SK-N-SH (cell line): Measurements from ENCODE around the gene CTXND1.

Experiments used
- EP300 ChIP-seq, 2 experiments: IDR thresholded peaks; 2 replicates each; pipeline versions ENCODE4 v1.4.0 to v1.6.1; 2012; ENCODE audit warnings: borderline replicate concordance in 1 of 2, low read depth in 1 of 2, low read length in 1 of 2
- FOXJ3 ChIP-seq: sonication (generic); formaldehyde crosslinking; IDR thresholded peaks from 2 replicates; pipeline ENCODE4 v1.5.1; 2020; ENCODE audit warnings: mild to moderate bottlenecking, missing genetic modification reagents
- GABPA ChIP-seq: IDR thresholded peaks from 2 replicates; pipeline ENCODE4 v1.4.0; 2012; ENCODE audit warnings: low read depth, mild to moderate bottlenecking
- TEAD4 ChIP-seq: IDR thresholded peaks from 2 replicates; pipeline ENCODE4 v1.4.0; 2012; ENCODE audit warnings: mild to moderate bottlenecking, borderline replicate concordance; ENCODE audit not compliant: insufficient read depth
- TF ChIP-seq, protein P1 (sequence below): IDR thresholded peaks from 2 replicates; pipeline ENCODE4; 2012
- TF ChIP-seq, protein P2 (sequence below): fragments of 200-600 bp; sonication (generic); IDR thresholded peaks from 2 replicates; pipeline ENCODE4 v1.6.1; 2017; ENCODE audit warnings: antibody characterized with exemption, mild to moderate bottlenecking, moderate library complexity
- TF ChIP-seq, protein P3 (sequence below): IDR thresholded peaks from 2 replicates; pipeline ENCODE4 v1.6.1; 2012; ENCODE audit warnings: mild to moderate bottlenecking, low read depth, low read length, moderate library complexity
- TF ChIP-seq, protein P4 (sequence below): fragments of 150-350 bp; IDR thresholded peaks from 2 replicates; pipeline ENCODE4 v1.6.1; 2017; ENCODE audit warnings: antibody characterized with exemption, low read length, low read depth, borderline replicate concordance

DNA sequence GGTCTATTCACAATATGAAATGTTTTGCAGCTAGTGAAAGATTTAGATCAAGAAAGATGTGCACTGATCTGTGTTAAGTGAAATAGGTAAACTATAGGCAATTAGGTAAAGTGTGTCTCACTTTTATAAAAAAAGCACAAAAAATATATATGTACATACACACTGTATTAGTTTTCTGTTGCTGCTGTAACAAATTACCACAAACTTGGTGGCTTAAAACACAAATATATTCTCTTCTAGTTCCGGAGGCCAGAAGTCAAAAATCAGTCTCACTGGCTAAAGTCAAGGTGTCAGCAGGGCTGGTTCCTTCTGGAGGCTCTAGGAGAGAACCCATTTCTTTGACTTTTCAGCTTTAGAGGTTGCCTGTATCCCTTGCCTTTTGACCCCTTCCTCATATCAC is 88.1 kb downstream of the CTXND1 start:
- TF ChIP-seq, protein P1, sequence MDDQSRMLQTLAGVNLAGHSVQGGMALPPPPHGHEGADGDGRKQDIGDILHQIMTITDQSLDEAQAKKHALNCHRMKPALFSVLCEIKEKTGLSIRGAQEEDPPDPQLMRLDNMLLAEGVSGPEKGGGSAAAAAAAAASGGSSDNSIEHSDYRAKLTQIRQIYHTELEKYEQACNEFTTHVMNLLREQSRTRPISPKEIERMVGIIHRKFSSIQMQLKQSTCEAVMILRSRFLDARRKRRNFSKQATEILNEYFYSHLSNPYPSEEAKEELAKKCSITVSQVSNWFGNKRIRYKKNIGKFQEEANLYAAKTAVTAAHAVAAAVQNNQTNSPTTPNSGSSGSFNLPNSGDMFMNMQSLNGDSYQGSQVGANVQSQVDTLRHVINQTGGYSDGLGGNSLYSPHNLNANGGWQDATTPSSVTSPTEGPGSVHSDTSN = no peak
- TF ChIP-seq, protein P2, sequence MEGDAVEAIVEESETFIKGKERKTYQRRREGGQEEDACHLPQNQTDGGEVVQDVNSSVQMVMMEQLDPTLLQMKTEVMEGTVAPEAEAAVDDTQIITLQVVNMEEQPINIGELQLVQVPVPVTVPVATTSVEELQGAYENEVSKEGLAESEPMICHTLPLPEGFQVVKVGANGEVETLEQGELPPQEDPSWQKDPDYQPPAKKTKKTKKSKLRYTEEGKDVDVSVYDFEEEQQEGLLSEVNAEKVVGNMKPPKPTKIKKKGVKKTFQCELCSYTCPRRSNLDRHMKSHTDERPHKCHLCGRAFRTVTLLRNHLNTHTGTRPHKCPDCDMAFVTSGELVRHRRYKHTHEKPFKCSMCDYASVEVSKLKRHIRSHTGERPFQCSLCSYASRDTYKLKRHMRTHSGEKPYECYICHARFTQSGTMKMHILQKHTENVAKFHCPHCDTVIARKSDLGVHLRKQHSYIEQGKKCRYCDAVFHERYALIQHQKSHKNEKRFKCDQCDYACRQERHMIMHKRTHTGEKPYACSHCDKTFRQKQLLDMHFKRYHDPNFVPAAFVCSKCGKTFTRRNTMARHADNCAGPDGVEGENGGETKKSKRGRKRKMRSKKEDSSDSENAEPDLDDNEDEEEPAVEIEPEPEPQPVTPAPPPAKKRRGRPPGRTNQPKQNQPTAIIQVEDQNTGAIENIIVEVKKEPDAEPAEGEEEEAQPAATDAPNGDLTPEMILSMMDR = no peak
- TF ChIP-seq FOXJ3 (CRISPR knock-in tag) = no peak
- TF ChIP-seq EP300 (IDR thresholded peaks at IDR 0.05; ENCODE audit: borderline replicate concordance in 1 of 2, low read depth in 1 of 2, low read length in 1 of 2) = no peak
- no peak for TF ChIP-seq GABPA
- TF ChIP-seq, protein P3, sequence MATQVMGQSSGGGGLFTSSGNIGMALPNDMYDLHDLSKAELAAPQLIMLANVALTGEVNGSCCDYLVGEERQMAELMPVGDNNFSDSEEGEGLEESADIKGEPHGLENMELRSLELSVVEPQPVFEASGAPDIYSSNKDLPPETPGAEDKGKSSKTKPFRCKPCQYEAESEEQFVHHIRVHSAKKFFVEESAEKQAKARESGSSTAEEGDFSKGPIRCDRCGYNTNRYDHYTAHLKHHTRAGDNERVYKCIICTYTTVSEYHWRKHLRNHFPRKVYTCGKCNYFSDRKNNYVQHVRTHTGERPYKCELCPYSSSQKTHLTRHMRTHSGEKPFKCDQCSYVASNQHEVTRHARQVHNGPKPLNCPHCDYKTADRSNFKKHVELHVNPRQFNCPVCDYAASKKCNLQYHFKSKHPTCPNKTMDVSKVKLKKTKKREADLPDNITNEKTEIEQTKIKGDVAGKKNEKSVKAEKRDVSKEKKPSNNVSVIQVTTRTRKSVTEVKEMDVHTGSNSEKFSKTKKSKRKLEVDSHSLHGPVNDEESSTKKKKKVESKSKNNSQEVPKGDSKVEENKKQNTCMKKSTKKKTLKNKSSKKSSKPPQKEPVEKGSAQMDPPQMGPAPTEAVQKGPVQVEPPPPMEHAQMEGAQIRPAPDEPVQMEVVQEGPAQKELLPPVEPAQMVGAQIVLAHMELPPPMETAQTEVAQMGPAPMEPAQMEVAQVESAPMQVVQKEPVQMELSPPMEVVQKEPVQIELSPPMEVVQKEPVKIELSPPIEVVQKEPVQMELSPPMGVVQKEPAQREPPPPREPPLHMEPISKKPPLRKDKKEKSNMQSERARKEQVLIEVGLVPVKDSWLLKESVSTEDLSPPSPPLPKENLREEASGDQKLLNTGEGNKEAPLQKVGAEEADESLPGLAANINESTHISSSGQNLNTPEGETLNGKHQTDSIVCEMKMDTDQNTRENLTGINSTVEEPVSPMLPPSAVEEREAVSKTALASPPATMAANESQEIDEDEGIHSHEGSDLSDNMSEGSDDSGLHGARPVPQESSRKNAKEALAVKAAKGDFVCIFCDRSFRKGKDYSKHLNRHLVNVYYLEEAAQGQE = no peak
- no peak for TF ChIP-seq TEAD4
- TF ChIP-seq, protein P4, sequence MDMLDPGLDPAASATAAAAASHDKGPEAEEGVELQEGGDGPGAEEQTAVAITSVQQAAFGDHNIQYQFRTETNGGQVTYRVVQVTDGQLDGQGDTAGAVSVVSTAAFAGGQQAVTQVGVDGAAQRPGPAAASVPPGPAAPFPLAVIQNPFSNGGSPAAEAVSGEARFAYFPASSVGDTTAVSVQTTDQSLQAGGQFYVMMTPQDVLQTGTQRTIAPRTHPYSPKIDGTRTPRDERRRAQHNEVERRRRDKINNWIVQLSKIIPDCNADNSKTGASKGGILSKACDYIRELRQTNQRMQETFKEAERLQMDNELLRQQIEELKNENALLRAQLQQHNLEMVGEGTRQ = no peak
